ENCODE data around the gene PLEKHD1.

Gene PLEKHD1

DNA sequence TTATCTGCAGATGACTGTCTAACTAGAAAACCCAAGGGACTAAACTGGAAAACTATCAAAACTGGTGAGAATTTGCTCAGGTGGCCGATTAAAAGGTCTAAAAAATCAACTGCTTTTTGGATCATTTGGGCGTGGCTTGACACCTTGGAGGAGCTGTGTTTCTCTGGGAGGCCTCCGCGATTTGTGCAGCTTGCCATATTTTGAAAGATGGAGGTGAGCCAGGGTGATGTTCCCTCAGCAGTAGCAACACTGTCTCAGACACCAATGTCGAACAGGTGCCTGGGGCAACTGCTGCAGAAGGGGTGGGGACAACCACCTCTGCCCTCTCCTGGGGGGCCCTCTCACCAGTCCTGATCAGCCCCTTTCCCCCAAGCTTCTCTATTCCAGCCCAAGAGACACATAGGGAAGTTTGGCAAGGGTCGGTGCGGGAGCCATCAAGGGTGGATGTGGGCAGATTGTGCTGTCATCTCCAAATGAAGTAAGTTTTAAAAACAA is 86.4 kb downstream of the PLEKHD1 start:
- Histone ChIP-seq H3K4me2 (0 out of 22 replicates have a peak overlapping the region, but pooled peaks of 1 of the 11 experiments have one; percentile 2), H3K9me3 (replicated peaks in 1 of 11) (peaks cover 9 to 22% (median 17%) of the 10 kb centered on the region in 11 experiments; a peak in 19 of 22 replicates), H4K20me1 (peaks cover 0 to 25% (median 14%) of the 10 kb centered on the region in 11 experiments; a peak in 10 of 22 replicates), H3K4me1 (peaks cover 11 to 32% (median 25%) of the 10 kb centered on the region in 10 experiments; a peak in 19 of 20 replicates), H3K9ac (no peak overlapping the region), H3K36me3 (no peaks in the 10 kb centered on the region), H3K27ac (no peak overlapping the region), H3K4me3 (no peak overlapping the region), H3K27me3 (peaks cover 45 to 54% (median 50%) of the 10 kb centered on the region in 11 experiments)
- no peak for TF ChIP-seq Cebpa-rat (IDR thresholded peaks at IDR 0.05)

DNA sequence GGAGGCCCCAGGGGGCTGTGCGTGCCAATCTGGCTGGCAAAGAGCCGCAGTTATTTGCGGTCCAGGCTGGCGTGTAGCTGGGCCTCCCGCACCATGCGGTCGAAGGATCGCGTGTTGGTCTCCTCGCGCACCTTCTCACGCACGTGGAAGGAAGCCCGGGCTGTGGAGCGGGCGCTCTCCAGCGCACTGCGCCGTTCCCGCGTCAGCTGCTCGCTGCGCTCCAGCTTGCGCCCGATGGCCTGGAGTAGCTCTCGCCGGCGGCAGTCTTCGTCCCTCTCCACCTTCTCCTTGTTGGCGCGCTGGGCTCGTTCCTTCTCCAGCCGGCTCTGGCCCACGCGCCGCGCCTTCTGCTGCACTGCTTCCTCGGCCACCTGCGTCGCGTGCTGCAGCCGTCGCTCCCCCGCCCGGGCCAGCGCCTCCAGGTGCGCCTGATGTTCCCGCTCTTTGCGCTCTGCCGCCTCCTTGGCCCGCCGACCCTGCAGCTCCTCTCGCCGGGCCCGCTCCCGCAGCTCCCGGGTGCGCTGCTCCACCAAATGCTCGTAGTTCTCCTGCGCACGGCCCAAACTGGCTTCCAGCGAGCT is 87.0 kb downstream of the PLEKHD1 start:
- H3K36me3 ChIP-seq = no peaks in the 10 kb centered on the region
- no peak overlapping the region for H3K27ac ChIP-seq
- H3K9ac ChIP-seq = peak overlapping the region in 4 of 11 experiments; percentile 5 to 43 (median 35); a peak in 3 of 22 replicates
- peaks cover 11 to 32% (median 25%) of the 10 kb centered on the region in 10 experiments; a peak in 19 of 20 replicates for H3K4me1 ChIP-seq
- H3K27me3 ChIP-seq = peaks cover 45 to 54% (median 50%) of the 10 kb centered on the region in 11 experiments
- H3K9me3 ChIP-seq (replicated peaks in 1 of 11) = peaks cover 9 to 22% (median 17%) of the 10 kb centered on the region in 11 experiments; a peak in 19 of 22 replicates
- H4K20me1 ChIP-seq = peaks cover 0 to 25% (median 14%) of the 10 kb centered on the region in 11 experiments; a peak in 10 of 22 replicates
- H3K4me3 ChIP-seq = peak overlapping the region; percentile 49 to 71 (median 58)
- peak overlapping the region; percentile 66 to 92 (median 84) for H3K4me2 ChIP-seq
- no peak for TF ChIP-seq Cebpa-rat (IDR thresholded peaks at IDR 0.05)

DNA sequence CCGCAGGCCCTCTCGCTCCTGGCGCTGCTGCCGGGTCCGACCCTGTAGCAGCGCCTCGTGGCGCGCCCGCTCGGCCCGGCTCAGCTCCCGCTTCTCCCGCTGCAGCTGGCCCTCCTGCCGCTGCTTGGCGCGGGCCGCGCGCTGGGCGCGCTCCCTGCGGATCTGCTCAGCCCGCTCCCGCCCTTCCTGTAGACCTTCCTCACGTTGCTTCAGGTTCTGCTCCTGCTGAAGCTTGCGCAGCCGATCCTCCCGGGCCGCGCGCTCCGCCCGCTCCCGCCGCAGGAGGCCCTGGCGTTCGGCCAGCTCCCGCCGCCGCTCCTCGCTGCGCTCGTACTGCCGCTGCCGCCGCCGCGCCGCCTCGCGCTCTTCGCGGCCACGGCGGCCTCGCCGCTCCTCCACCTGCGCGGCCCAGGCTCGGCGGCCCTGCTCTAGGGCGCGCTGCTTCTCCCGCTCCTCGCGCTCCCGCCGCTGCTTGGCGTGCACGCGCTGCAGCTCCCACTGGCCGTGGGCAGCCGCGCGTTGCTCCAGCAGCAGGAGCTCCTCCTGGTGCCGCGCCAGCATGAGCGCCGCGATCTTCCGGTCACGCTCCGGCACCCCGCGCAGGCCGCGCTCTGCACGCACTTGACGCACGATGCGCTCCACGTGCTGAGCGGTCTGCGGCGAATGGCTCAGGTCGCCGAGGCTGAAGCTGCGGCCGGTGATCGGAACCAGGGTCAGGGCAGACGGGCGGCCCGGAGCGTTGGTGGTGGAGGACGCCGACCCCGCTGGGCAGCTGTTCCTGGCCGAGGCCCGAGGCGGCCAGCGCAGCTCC is 87.7 kb downstream of the PLEKHD1 start:
- Histone ChIP-seq H3K4me3 (peak overlapping the region; percentile 49 to 71 (median 58)), H3K27ac (no peak overlapping the region), H4K20me1 (peaks cover 0 to 25% (median 14%) of the 10 kb centered on the region in 11 experiments; a peak in 10 of 22 replicates), H3K4me2 (peak overlapping the region; percentile 66 to 92 (median 84)), H3K36me3 (no peaks in the 10 kb centered on the region), H3K9ac (peak overlapping the region in 6 of 11 experiments; percentile 5 to 45 (median 35); a peak in 4 of 22 replicates), H3K27me3 (peaks cover 45 to 54% (median 50%) of the 10 kb centered on the region in 11 experiments), H3K4me1 (peaks cover 11 to 32% (median 25%) of the 10 kb centered on the region in 10 experiments; a peak in 19 of 20 replicates), H3K9me3 (replicated peaks in 1 of 11) (peaks cover 9 to 22% (median 17%) of the 10 kb centered on the region in 11 experiments; a peak in 19 of 22 replicates)
- no peak for TF ChIP-seq Cebpa-rat (IDR thresholded peaks at IDR 0.05)

DNA sequence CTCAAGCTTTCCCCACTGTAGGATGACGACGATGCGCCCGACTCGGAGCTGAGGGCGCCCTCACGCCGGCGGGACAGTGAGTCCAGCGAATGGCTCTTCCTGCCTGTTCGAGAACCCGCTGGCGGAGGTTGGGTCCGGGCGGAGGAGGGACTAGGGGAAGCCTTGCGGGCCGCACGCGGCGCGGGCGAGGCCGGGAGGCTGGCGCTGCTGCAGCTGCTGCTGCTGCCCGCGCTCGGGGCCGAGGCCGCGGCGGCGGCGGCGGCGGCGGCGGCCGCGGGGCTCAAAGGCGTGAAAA is 88.3 kb downstream of the PLEKHD1 start:
- no peak overlapping the region for H3K27ac ChIP-seq
- H3K27me3 ChIP-seq = peaks cover 45 to 54% (median 50%) of the 10 kb centered on the region in 11 experiments
- no peak overlapping the region for H3K9ac ChIP-seq
- H3K4me1 ChIP-seq = peaks cover 11 to 32% (median 25%) of the 10 kb centered on the region in 10 experiments; a peak in 19 of 20 replicates
- H4K20me1 ChIP-seq = peaks cover 0 to 25% (median 14%) of the 10 kb centered on the region in 11 experiments; a peak in 10 of 22 replicates
- peak overlapping the region in 9 of 10 experiments; percentile 53 to 71 (median 58); a peak in 9 of 20 replicates for H3K4me3 ChIP-seq
- no peaks in the 10 kb centered on the region for H3K36me3 ChIP-seq
- H3K9me3 ChIP-seq (replicated peaks in 1 of 11) = peaks cover 9 to 22% (median 17%) of the 10 kb centered on the region in 11 experiments; a peak in 19 of 22 replicates
- TF ChIP-seq Cebpa-rat (IDR thresholded peaks at IDR 0.05) = no peak
- H3K4me2 ChIP-seq = peak overlapping the region; percentile 66 to 99 (median 87); a peak in 21 of 22 replicates

DNA sequence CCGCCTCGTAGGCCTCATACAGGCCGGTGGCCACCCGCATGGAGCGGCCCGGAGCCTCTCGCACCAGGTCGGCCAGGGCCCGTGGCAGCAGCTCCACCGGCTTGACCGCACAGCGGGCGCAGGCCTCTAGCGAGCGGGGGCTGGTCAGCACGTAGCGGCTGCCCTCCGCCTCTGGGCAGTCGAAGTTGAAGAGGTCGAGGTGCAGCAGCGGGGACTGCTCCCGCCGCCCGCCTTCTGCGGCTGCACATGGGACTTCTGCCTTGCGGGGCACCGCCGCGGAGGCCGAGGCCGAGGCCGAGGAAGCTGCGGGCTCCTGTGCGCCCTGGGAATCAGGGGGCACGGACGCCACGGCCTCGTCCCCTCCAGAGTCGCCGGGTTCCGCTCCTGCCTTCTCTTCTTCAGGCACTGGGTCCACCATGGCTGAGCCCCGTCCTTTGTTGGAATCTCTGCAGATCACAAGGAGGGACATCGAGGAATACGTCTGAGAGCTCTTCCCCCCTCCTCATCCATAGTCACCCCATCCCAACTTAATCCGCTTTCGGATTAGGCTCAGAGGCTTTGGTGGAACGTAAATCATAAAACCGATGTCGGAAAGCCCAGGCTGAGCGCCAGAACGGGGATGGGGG is 88.8 kb downstream of the PLEKHD1 start:
- Histone ChIP-seq H3K9ac (no peak overlapping the region), H3K9me3 (replicated peaks in 1 of 11) (peaks cover 9 to 22% (median 17%) of the 10 kb centered on the region in 11 experiments; a peak in 19 of 22 replicates), H4K20me1 (peaks cover 0 to 25% (median 14%) of the 10 kb centered on the region in 11 experiments; a peak in 10 of 22 replicates), H3K27me3 (peaks cover 45 to 54% (median 50%) of the 10 kb centered on the region in 11 experiments), H3K4me3 (peak overlapping the region in 5 of 10 experiments; percentile 2 to 67 (median 55); a peak in 6 of 20 replicates), H3K4me2 (peak overlapping the region; percentile 7 to 99 (median 92); a peak in 19 of 22 replicates), H3K36me3 (no peaks in the 10 kb centered on the region), H3K4me1 (peaks cover 11 to 32% (median 25%) of the 10 kb centered on the region in 10 experiments; a peak in 19 of 20 replicates), H3K27ac (no peak overlapping the region)
- TF ChIP-seq Cebpa-rat (IDR thresholded peaks at IDR 0.05) = no peak

DNA sequence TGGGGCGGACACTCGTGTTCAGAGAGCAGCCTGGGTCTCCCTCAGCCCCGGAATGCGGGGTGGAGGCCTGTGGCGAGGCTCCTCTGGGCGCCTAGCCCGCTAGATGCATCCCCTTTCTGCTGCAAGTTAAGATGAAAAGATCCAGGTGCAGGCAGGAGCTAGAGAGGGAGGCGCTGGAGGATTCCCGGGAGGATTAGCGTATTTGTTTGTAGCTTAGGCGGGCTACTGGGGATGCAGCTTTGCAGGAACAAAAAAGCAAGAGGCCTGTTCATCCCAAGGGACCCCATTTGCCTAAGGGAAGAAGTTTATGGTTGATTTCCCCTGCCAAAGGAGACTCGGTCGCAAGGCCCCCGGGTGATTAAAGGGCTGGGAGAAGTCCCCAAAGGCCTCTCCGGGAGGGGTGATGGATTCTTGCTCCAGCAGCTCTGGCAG is 89.3 kb downstream of the PLEKHD1 start:
- H3K4me3 ChIP-seq = peak overlapping the region in 6 of 10 experiments; percentile 50 to 67 (median 54); a peak in 9 of 20 replicates
- peaks cover 9 to 22% (median 17%) of the 10 kb centered on the region in 11 experiments; a peak in 19 of 22 replicates for H3K9me3 ChIP-seq (replicated peaks in 1 of 11)
- peaks cover 45 to 54% (median 50%) of the 10 kb centered on the region in 11 experiments for H3K27me3 ChIP-seq
- peaks cover 11 to 32% (median 25%) of the 10 kb centered on the region in 10 experiments; a peak in 19 of 20 replicates for H3K4me1 ChIP-seq
- peak overlapping the region; percentile 7 to 99 (median 92); a peak in 20 of 22 replicates for H3K4me2 ChIP-seq
- H4K20me1 ChIP-seq = peaks cover 0 to 25% (median 14%) of the 10 kb centered on the region in 11 experiments; a peak in 10 of 22 replicates
- no peaks in the 10 kb centered on the region for H3K36me3 ChIP-seq
- no peak overlapping the region for H3K9ac ChIP-seq
- H3K27ac ChIP-seq = no peak overlapping the region
- TF ChIP-seq Cebpa-rat (IDR thresholded peaks at IDR 0.05) = no peak

DNA sequence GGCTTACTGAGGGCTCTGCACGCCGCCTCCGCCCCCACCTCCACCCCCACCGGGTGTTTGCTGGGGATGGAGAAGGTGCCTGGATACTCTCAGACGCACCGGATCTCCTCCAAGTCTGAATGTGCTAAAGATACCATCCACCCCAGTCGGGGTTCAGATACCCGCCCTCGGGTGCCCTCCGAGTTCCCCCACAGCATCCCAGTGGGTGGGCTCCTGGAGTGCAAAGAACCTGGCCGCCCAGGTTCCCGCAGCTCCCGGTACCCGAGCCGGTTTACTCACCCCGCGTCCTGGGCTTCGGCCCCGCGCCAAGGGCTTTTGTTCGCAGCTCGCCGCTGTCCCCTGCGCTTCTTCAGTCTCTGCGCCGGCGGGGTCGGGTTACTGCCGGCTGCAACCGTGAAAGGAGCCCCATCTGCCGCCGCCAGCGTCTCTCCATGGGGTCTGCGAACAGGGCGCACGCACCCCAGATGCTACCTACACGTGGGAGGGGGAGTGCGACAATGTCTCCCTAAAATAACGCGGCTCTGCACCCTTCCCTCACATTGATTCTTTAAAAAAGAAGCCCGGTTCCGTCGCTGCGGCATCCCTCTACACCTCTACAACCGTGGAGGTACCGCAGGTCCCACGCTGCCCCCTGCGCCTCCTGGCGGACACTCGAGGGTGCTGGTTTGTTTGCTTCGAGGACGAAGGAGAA is 89.9 kb downstream of the PLEKHD1 start, which contains the start of gene CCDC177:
Gene CCDC177, minus strand, starts transcription at position 609 of the 691 bp plus-strand sequence. CDS start 1,249 bp downstream, outside the sequence.
- H3K9me3 ChIP-seq (replicated peaks in 1 of 11) = peaks cover 9 to 22% (median 17%) of the 10 kb centered on the region in 11 experiments; a peak in 19 of 22 replicates
- TF ChIP-seq Cebpa-rat (IDR thresholded peaks at IDR 0.05) = no peak
- peaks cover 45 to 54% (median 50%) of the 10 kb centered on the region in 11 experiments for H3K27me3 ChIP-seq
- peak within 1 kb of the TSS in 4 of 11 experiments; percentile 8 to 53 (median 31); a peak in 4 of 22 replicates for H3K9ac ChIP-seq
- peaks cover 11 to 32% (median 25%) of the 10 kb centered on the region in 10 experiments; a peak in 19 of 20 replicates for H3K4me1 ChIP-seq
- peaks cover 0 to 25% (median 14%) of the 10 kb centered on the region in 11 experiments; a peak in 10 of 22 replicates for H4K20me1 ChIP-seq
- peak within 1 kb of the TSS; percentile 82 to 99 (median 92) for H3K4me2 ChIP-seq
- H3K27ac ChIP-seq = no peak within 1 kb of the TSS
- peak within 1 kb of the TSS; percentile 34 to 67 (median 52) for H3K4me3 ChIP-seq
- H3K36me3 ChIP-seq = no peaks in the 10 kb centered on the region

Measured in BLaER1 treated with 17β-estradiol and CSF1 and Interleukin-3, amounts not matched to agents 10 nM and 100 nM (cell line).